Measurements from ENCODE around the gene DOK1. TPM values are rescaled to one million over a fixed set of nuclear protein-coding genes. Genes with fewer than 3 reads are reported as not detected.
A peak's percentile ranks its signal among the peaks of the same experiment; 100 is the strongest.

DOK1 gene
- total RNA-seq, 1 donor from 2014 or later: 19.3 TPM

DNA sequence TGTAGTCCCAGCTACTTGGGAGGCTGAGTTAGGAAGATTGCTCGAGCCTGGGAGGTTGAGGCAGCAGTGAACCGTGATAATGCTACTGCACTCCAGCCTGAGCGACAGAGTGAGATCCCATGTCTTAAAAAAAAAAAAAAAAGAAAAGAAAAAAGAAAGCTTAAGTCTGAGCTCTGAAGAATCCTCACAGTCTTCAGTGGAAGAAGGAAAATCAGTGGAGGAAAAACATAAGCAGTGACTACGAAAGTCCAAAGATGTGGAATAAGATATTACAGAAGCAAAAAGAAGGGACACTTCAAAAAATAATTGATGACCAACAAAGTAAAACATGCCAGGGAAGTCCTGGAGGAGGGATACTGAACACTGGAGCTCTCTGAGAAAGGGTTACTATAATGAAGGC is 44.2 kb upstream of the DOK1 start:
- no peak overlapping the region for H3K9ac ChIP-seq (ENCODE audit: low read length)
- H4K20me1 ChIP-seq (ENCODE audit: insufficient read depth, low read length): peaks cover 13% of the 10 kb centered on the region
- no peaks in the 10 kb centered on the region for H3K36me3 ChIP-seq (ENCODE audit: insufficient read depth, low read length)
- peaks cover 18% of the 10 kb centered on the region for H3K79me2 ChIP-seq (ENCODE audit: insufficient read depth, low read length)
- no peak overlapping the region for H3K4me2 ChIP-seq (ENCODE audit: low read length)
- no peak for TF ChIP-seq EZH2 (IDR thresholded peaks at IDR 0.05; ENCODE audit: insufficient read depth, low read length)
- TF ChIP-seq, protein P1, sequence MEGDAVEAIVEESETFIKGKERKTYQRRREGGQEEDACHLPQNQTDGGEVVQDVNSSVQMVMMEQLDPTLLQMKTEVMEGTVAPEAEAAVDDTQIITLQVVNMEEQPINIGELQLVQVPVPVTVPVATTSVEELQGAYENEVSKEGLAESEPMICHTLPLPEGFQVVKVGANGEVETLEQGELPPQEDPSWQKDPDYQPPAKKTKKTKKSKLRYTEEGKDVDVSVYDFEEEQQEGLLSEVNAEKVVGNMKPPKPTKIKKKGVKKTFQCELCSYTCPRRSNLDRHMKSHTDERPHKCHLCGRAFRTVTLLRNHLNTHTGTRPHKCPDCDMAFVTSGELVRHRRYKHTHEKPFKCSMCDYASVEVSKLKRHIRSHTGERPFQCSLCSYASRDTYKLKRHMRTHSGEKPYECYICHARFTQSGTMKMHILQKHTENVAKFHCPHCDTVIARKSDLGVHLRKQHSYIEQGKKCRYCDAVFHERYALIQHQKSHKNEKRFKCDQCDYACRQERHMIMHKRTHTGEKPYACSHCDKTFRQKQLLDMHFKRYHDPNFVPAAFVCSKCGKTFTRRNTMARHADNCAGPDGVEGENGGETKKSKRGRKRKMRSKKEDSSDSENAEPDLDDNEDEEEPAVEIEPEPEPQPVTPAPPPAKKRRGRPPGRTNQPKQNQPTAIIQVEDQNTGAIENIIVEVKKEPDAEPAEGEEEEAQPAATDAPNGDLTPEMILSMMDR (IDR thresholded peaks at IDR 0.05; ENCODE audit: insufficient read depth, low read depth, low read length): no peak
- no peaks in the 10 kb centered on the region for H3K9me3 Mint-ChIP-seq (ENCODE audit: unreplicated experiment)
- DNase-seq (ENCODE audit: low read depth) (no peak), FAIRE-seq (no peak)
- H3K4me3 Mint-ChIP-seq (ENCODE audit: unreplicated experiment): no peak overlapping the region
- H3K9me3 ChIP-seq (ENCODE audit: insufficient read depth, low read depth, low read length): no peaks in the 10 kb centered on the region
- H3K27me3 Mint-ChIP-seq (ENCODE audit: low read depth, unreplicated experiment): peaks cover 47% of the 10 kb centered on the region
- peaks cover 5% of the 10 kb centered on the region for H3K36me3 Mint-ChIP-seq (ENCODE audit: low read depth, unreplicated experiment)
- H3K27ac Mint-ChIP-seq (ENCODE audit: unreplicated experiment): no peak overlapping the region
- H3K4me1 Mint-ChIP-seq (ENCODE audit: low read depth, unreplicated experiment): peaks cover 13% of the 10 kb centered on the region
- H3K4me3 ChIP-seq (ENCODE audit: insufficient read depth, low read depth, low read length): no peak overlapping the region
- peaks cover 48% of the 10 kb centered on the region for H3K27me3 ChIP-seq (ENCODE audit: insufficient read depth, low read length)
- H3K4me1 ChIP-seq (ENCODE audit: insufficient read depth, low read length): peaks cover 30% of the 10 kb centered on the region
- H2AFZ ChIP-seq (ENCODE audit: low read depth, low read length): no peak overlapping the region
- H3K27ac ChIP-seq (ENCODE audit: low read depth, low read length): no peak overlapping the region

- peaks cover 51% of the 10 kb centered on the region for H3K27me3 Mint-ChIP-seq (ENCODE audit: low read depth, unreplicated experiment)
- Histone ChIP-seq H2AFZ (ENCODE audit: low read depth, low read length) (no peak overlapping the region), H3K4me2 (ENCODE audit: low read length) (no peak overlapping the region), H3K4me3 (ENCODE audit: insufficient read depth, low read depth, low read length) (no peak overlapping the region), H3K4me1 (ENCODE audit: insufficient read depth, low read length) (peaks cover 23% of the 10 kb centered on the region), H3K27me3 (ENCODE audit: insufficient read depth, low read length) (peaks cover 59% of the 10 kb centered on the region), H4K20me1 (ENCODE audit: insufficient read depth, low read length) (peaks cover 6% of the 10 kb centered on the region), H3K9ac (ENCODE audit: low read length) (no peak overlapping the region), H3K36me3 (ENCODE audit: insufficient read depth, low read length) (no peaks in the 10 kb centered on the region), H3K79me2 (ENCODE audit: insufficient read depth, low read length) (peaks cover 9% of the 10 kb centered on the region), H3K27ac (ENCODE audit: low read depth, low read length) (no peak overlapping the region), H3K9me3 (ENCODE audit: insufficient read depth, low read depth, low read length) (no peaks in the 10 kb centered on the region)
- H3K36me3 Mint-ChIP-seq (ENCODE audit: low read depth, unreplicated experiment): peaks cover 5% of the 10 kb centered on the region
- FAIRE-seq (no peak), DNase-seq (ENCODE audit: low read depth) (no peak)
- no peak overlapping the region for H3K4me3 Mint-ChIP-seq (ENCODE audit: unreplicated experiment)
- TF ChIP-seq EZH2 (IDR thresholded peaks at IDR 0.05; ENCODE audit: insufficient read depth, low read length): peak; percentile 49
- TF ChIP-seq, protein P1 (IDR thresholded peaks at IDR 0.05; ENCODE audit: insufficient read depth, low read depth, low read length): no peak
- H3K9me3 Mint-ChIP-seq (ENCODE audit: unreplicated experiment): no peaks in the 10 kb centered on the region
- H3K4me1 Mint-ChIP-seq (ENCODE audit: low read depth, unreplicated experiment): peaks cover 8% of the 10 kb centered on the region
- no peak overlapping the region for H3K27ac Mint-ChIP-seq (ENCODE audit: unreplicated experiment)
Observed at GRCh38 chr2:74511104-74511989, 43.2 kb upstream of the DOK1 start.
